GM19023 (cell line): Measurements from ENCODE around the gene UFSP1.

Source experiments
- ATAC-seq: cut with Tn5 transposase; IDR thresholded peaks from one replicate; pipeline ENCODE4 v1.9.1; 2021; ENCODE audit warnings: mild to moderate bottlenecking, moderate library complexity; ENCODE audit not compliant: unreplicated experiment

Gene UFSP1

GRCh38 chr7:100895956-100896731 lies 6.6 kb upstream of the UFSP1 start:
- no peak for ATAC-seq

- ATAC-seq: no peak
Measured at GRCh38 chr7:100895701-100895955, 6.1 kb upstream of the UFSP1 start, which contains the start of gene ACHE. TSS of gene ACHE (minus strand) at chr7:100895888. CDS start at chr7:100894232, 1,656 bp downstream.

- no peak for ATAC-seq
Measured at GRCh38 chr7:100894860-100895700, 5.6 kb upstream of the UFSP1 start.

- ATAC-seq: no peak
Measured at GRCh38 chr7:100893910-100894721, 4.6 kb upstream of the UFSP1 start.

GRCh38 chr7:100893318-100893895 lies 3.9 kb upstream of the UFSP1 start:
- ATAC-seq: no peak

GRCh38 chr7:100892364-100893317 lies 3.1 kb upstream of the UFSP1 start:
- no peak for ATAC-seq

GRCh38 chr7:100891568-100892247 lies 2.2 kb upstream of the UFSP1 start:
- no peak for ATAC-seq

GRCh38 chr7:100890653-100891567 lies 1.4 kb upstream of the UFSP1 start:
- ATAC-seq: no peak

GRCh38 chr7:100888291-100888987 lies 1.1 kb downstream of the UFSP1 start:
- ATAC-seq: no peak

GRCh38 chr7:100887516-100888290 lies 1.8 kb downstream of the UFSP1 start:
- ATAC-seq: no peak

GRCh38 chr7:100886936-100887515 lies 2.5 kb downstream of the UFSP1 start:
- no peak for ATAC-seq

GRCh38 chr7:100886142-100886935 lies 3.2 kb downstream of the UFSP1 start:
- no peak for ATAC-seq

- no peak for ATAC-seq
Measured at GRCh38 chr7:100885440-100886141, 3.9 kb downstream of the UFSP1 start.

- ATAC-seq: no peak
Measured at GRCh38 chr7:100884736-100885439, 4.6 kb downstream of the UFSP1 start.
